Upper lobe of left lung (tissue), 4 donors: Measurements from ENCODE around the gene AREL1.

Experiments
- CTCF ChIP-seq, 6 experiments: fragments of 450-650 bp in 4 of 6; fragments of 200-600 bp in 2 of 6; sonication (generic) in 2 of 6; IDR thresholded peaks; one replicate each; pipeline ENCODE4 v1.5.1; 2016 to 2019; ENCODE audit warnings: antibody characterized with exemption in 6 of 6
- EP300 ChIP-seq, 4 donors: sonication (generic); formaldehyde crosslinking; IDR thresholded peaks; one replicate each; pipeline ENCODE4 v1.5.1; 2017; ENCODE audit warnings: antibody characterized with exemption in 4 of 4, control low read depth in 2 of 4
- POLR2AphosphoS5 ChIP-seq, 2 donors: sonication (generic); formaldehyde crosslinking; IDR thresholded peaks; one replicate each; pipeline ENCODE4 v1.5.1; 2017; ENCODE audit warnings: antibody characterized with exemption in 2 of 2

- TF ChIP-seq CTCF (IDR thresholded peaks at IDR 0.05) (no peak), POLR2AphosphoS5 (IDR thresholded peaks at IDR 0.05) (no peak), EP300 (IDR thresholded peaks at IDR 0.05) (no peak)
Observed at GRCh38 chr14:74685921-74686678, 26.8 kb downstream of the AREL1 start.
